K562 (cell line): ENCODE data around the gene ZNF598. TPM values are rescaled to one million over a fixed set of nuclear protein-coding genes. Genes with fewer than 3 reads are reported as not detected.
A peak's percentile ranks its signal among the peaks of the same experiment; 100 is the strongest.

ENCODE experiments used
- BRF1 ChIP-seq: IDR thresholded peaks from 3 replicates; pipeline ENCODE4 v1.6.1; 2011; ENCODE audit warnings: borderline replicate concordance, mild to moderate bottlenecking; ENCODE audit not compliant: insufficient read length; ENCODE audit errors: extremely low read depth
- CBX1 ChIP-seq: sonication (generic); IDR thresholded peaks from 2 replicates; pipeline ENCODE4 v1.6.1; 2016; ENCODE audit warnings: antibody characterized with exemption, low read depth, mild to moderate bottlenecking
- CBX8 ChIP-seq: fragments of 200-600 bp; sonication (generic); IDR thresholded peaks from 2 replicates; pipeline ENCODE4 v1.6.1; 2012; ENCODE audit warnings: borderline replicate concordance, mixed run types, low read depth, mild to moderate bottlenecking, moderate library complexity, mixed read lengths, low read length, control low read depth, inconsistent platforms; ENCODE audit not compliant: poor library complexity, severe bottlenecking; ENCODE audit errors: extremely low read depth
- HNRNPUL1 ChIP-seq: fragments of 200-400 bp; formaldehyde crosslinking; IDR thresholded peaks from 2 replicates; pipeline ENCODE4 v1.6.1; 2017; ENCODE audit warnings: low read length
- L3MBTL2 ChIP-seq: fragments of 450-650 bp; IDR thresholded peaks from 2 replicates; pipeline ENCODE4 v1.6.1; 2016; ENCODE audit warnings: mild to moderate bottlenecking, moderate library complexity
- LEF1 ChIP-seq: fragments of 450-650 bp; IDR thresholded peaks from 2 replicates; pipeline ENCODE4 v1.6.1; 2016; ENCODE audit warnings: mild to moderate bottlenecking
- MLX ChIP-seq, 2 experiments: fragments of 450-650 bp in 1 of 2; sonication (generic) in 1 of 2; formaldehyde crosslinking; conservative IDR thresholded peaks; 2 replicates each; pipeline versions ENCODE4 v1.4.0 to v1.8.1; 2020 to 2022; ENCODE audit warnings: mild to moderate bottlenecking in 1 of 2, missing genetic modification reagents in 1 of 2
- NCOA1 ChIP-seq: fragments of 450-650 bp; IDR thresholded peaks from 2 replicates; pipeline ENCODE4 v1.6.1; 2016; ENCODE audit warnings: low read depth
- RBM39 ChIP-seq: fragments of 200-400 bp; formaldehyde crosslinking; optimal IDR thresholded peaks from 2 replicates; pipeline ENCODE3; 2018; ENCODE audit warnings: low read depth, low read length
- RFX1 ChIP-seq: fragments of 450-650 bp; IDR thresholded peaks from 2 replicates; pipeline ENCODE4 v1.6.1; 2016; ENCODE audit warnings: mild to moderate bottlenecking, moderate library complexity
- RUNX1 ChIP-seq: sonication (generic); IDR thresholded peaks from 2 replicates; pipeline ENCODE4 v1.6.1; 2016; ENCODE audit warnings: antibody characterized with exemption, low read depth
- SETDB1 ChIP-seq: IDR thresholded peaks from one replicate; pipeline ENCODE4 v1.6.1; 2012; ENCODE audit warnings: low read length, control low read depth, inconsistent platforms
- SRSF7 ChIP-seq: fragments of 200-400 bp; formaldehyde crosslinking; optimal IDR thresholded peaks from 2 replicates; pipeline ENCODE3; 2017; ENCODE audit warnings: mild to moderate bottlenecking, low read depth, low read length
- SUPT5H ChIP-seq: fragments of 450-650 bp; IDR thresholded peaks from 2 replicates; pipeline ENCODE4 v1.6.1; 2016
- TARDBP ChIP-seq: fragments of 450-650 bp; IDR thresholded peaks from 2 replicates; pipeline ENCODE4 v1.6.1; 2016
- TOE1 ChIP-seq, 2 experiments: fragments of 450-650 bp in 1 of 2; sonication (generic) in 1 of 2; formaldehyde crosslinking in 1 of 2; IDR thresholded peaks; 2 replicates each; pipeline versions ENCODE4 v1.7.1 to v1.8.0; 2016 to 2022; ENCODE audit warnings: borderline replicate concordance in 2 of 2, mild to moderate bottlenecking in 2 of 2, antibody characterized with exemption in 1 of 2, inconsistent platforms in 1 of 2, low read depth in 1 of 2, missing genetic modification reagents in 1 of 2, moderate library complexity in 1 of 2
- TSHZ1 ChIP-seq: fragments of 250-450 bp; sonication (Bioruptor Pico); IDR thresholded peaks from 2 replicates; pipeline ENCODE4 v1.4.0; 2020; ENCODE audit warnings: mild to moderate bottlenecking, moderate library complexity
- ZNF23 ChIP-seq: fragments of 250-450 bp; sonication (Bioruptor Pico); IDR thresholded peaks from 2 replicates; pipeline ENCODE4 v1.4.0; 2020; ENCODE audit warnings: mild to moderate bottlenecking
- ZNF282 ChIP-seq: sonication (generic); formaldehyde crosslinking; IDR thresholded peaks from 2 replicates; pipeline ENCODE4 v1.8.1; 2023; ENCODE audit warnings: missing genetic modification reagents
- ZNF75A ChIP-seq: fragments of 450-650 bp; formaldehyde crosslinking; IDR thresholded peaks from 2 replicates; pipeline ENCODE4 v1.4.0; 2020; ENCODE audit warnings: mild to moderate bottlenecking
- polyA plus RNA-seq, 8 experiments: library from polyadenylated mRNA; depleted of rRNA in 4 of 8; stranded (reverse) in 5 of 8; unstranded in 3 of 8; fragments of >200 nt; fragmentation: Nextera tagmentation in 2 of 8; fragmentation: Illumina TruSeq in 1 of 8; extraction: Ambion mirVana in 2 of 8; extraction: Trizol in 1 of 8; gene quantifications; 2 replicates each; pipeline versions ENCODE4 v1.2.1 to v1.2.3, GENCODE V29; 2011 to 2014; ENCODE audit warnings: inconsistent platforms in 1 of 8, missing spikeins in 1 of 8
- total RNA-seq, 7 experiments: library from RNA; depleted of rRNA in 6 of 7; stranded (reverse); fragments of >200 nt in 6 of 7; fragmentation: Illumina TruSeq in 2 of 7; extraction: Trizol in 2 of 7; gene quantifications; 2 replicates each; pipeline versions ENCODE4 v1.2.1 to v1.2.3, GENCODE V29; 2011 to 2021; ENCODE audit warnings: low replicate concordance in 1 of 7
- TF ChIP-seq, protein P1 (sequence below), 2 experiments: IDR thresholded peaks; 2 replicates each; pipeline ENCODE4 v1.6.1; 2011; ENCODE audit warnings: borderline replicate concordance in 1 of 2, control low read depth in 1 of 2, low read depth in 1 of 2, low read length in 1 of 2, mild to moderate bottlenecking in 1 of 2, mixed read lengths in 1 of 2, moderate library complexity in 1 of 2; ENCODE audit not compliant: insufficient read depth in 1 of 2, insufficient read length in 1 of 2, poor library complexity in 1 of 2, severe bottlenecking in 1 of 2; ENCODE audit errors: extremely low read depth in 1 of 2
- TF ChIP-seq, protein P2 (sequence below): fragments of 250-450 bp; sonication (Bioruptor Pico); IDR thresholded peaks from 2 replicates; pipeline ENCODE4 v1.5.0; 2021

ZNF598 gene
- total and polyA plus RNA-seq, 9 of the 15 experiments (the other 6 are each of a cell fraction or from before 2014, with no cell fraction given) = 0.11 to 115 (median 29.6) TPM

DNA sequence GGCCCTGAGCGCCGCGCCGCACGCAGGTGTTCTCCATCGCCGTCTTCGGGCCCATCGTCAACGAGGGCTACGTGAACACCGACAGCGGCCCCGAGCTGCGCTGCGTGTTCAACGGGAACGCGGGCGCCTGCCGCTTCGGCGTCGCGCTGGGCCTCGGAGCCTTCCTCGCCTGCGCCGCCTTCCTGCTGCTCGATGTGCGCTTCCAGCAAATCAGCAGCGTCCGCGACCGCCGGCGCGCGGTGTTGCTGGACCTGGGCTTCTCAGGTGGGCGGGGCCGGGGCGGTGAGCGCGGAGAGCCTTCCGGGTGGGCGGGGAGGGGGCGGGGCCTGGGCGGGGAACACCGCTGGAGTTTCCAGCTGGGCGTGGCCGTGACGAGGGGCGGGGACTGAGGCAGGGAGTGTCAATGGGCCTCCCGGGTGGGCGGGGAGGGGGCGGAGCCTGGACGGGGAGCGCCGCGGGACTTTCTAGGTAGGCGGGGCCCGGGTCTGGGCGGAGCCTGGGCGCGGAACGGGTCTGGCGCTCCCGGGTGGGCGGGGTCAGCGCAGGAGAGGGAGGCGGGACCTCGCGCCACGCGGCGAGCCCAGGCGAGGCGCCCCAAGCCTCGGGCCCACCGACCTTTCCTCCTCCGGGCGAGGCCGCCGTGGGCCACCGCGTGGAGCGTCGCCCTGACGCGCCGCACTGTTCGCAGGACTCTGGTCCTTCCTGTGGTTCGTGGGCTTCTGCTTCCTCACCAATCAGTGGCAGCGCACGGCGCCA is 17.5 kb downstream of the ZNF598 start (continued):
- TF ChIP-seq MLX (CRISPR knock-in tag; conservative IDR thresholded peaks at IDR 0.05) (no peak), NCOA1 (no peak), ZNF282 (CRISPR knock-in tag) (peak; percentile 85; the same call in 1 of the 2 replicates), ZNF23 (no peak), ZNF75A (CRISPR knock-in tag) (no peak), L3MBTL2 (peak; percentile 100), SUPT5H (peak; percentile 63), TOE1 (IDR thresholded peaks at IDR 0.05; ENCODE audit: borderline replicate concordance) (no peak), TOE1 (CRISPR knock-in tag; IDR thresholded peaks at IDR 0.05; ENCODE audit: borderline replicate concordance, low read depth) (0 out of 2 replicates have a peak, but pooled peaks have one; percentile 89), RFX1 (no peak), LEF1 (no peak), CBX1 (0 out of 2 replicates have a peak, but pooled peaks have one; percentile 50), HNRNPUL1 (no peak), SETDB1 (no peak), TSHZ1 (CRISPR knock-in tag) (no peak), RUNX1 (no peak), BRF1 (no peak), CBX8 (no peak), RBM39 (no peak), SRSF7 (no peak), TARDBP (peak; percentile 55; the same call in 1 of the 2 replicates)
- TF ChIP-seq, protein P1, sequence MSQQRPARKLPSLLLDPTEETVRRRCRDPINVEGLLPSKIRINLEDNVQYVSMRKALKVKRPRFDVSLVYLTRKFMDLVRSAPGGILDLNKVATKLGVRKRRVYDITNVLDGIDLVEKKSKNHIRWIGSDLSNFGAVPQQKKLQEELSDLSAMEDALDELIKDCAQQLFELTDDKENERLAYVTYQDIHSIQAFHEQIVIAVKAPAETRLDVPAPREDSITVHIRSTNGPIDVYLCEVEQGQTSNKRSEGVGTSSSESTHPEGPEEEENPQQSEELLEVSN (IDR thresholded peaks at IDR 0.05; ENCODE audit: borderline replicate concordance in 1 of 2, extremely low read depth in 1 of 2, insufficient read depth in 1 of 2, insufficient read length in 1 of 2, low read depth in 1 of 2, low read length in 1 of 2, poor library complexity in 1 of 2, severe bottlenecking in 1 of 2) = peak; percentile 96 to 98
- TF ChIP-seq, protein P2, sequence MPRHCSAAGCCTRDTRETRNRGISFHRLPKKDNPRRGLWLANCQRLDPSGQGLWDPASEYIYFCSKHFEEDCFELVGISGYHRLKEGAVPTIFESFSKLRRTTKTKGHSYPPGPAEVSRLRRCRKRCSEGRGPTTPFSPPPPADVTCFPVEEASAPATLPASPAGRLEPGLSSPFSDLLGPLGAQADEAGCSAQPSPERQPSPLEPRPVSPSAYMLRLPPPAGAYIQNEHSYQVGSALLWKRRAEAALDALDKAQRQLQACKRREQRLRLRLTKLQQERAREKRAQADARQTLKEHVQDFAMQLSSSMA = peak; percentile 60; the same call in 1 of the 2 replicates
